GM18873 (cell line): ENCODE results near the gene PLEKHM2.

Source experiments
- ATAC-seq: cut with Tn5 transposase; IDR thresholded peaks from one replicate; pipeline ENCODE4 v1.9.1; 2021; ENCODE audit warnings: mild to moderate bottlenecking, moderate library complexity, moderate number of reproducible peaks; ENCODE audit not compliant: unreplicated experiment, low FRiP score

Gene PLEKHM2

DNA sequence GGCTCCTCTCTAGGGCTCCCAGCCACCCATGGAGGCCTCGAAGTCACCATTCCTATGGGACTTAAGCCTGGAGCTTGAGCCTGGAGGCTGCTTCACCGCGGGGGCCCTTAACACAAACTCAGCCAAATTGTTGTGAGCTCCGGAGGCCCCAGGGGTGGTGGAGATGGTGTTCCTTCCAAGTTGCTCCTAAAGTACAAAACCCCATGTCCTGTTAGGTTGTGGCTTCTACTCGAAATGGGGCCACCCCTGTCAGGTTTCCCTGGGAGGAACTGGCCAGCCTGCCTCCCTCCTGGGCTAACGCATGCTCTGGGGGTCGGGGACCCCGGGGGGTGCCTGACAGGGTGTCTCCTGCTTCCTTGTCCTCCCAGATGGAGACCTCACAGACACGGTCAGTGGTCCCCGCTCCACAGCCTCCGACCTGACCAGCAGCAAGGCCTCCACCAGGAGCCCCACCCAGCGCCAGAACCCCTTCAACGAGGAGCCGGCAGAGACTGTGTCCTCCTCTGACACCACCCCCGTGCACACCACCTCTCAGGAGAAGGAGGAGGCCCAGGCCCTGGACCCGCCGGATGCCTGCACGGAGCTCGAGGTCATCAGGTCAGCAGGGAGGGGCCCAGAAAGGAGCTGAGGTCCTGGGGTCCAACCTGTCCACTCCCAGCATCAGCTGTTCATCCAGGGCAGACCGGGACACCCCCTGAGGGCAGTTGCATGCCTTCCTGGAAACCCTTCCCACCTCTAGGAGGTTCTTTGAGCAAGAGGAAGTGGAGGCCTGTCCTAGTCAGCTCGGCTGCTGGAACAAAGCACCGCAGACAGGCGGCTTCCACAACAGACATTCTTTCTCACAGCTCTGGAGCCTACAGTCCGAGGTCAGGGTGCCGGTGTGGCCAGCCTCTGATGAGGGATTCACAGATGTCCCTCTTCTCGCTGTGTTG lies 41.1 kb downstream of the PLEKHM2 start:
- ATAC-seq, result no peak

DNA sequence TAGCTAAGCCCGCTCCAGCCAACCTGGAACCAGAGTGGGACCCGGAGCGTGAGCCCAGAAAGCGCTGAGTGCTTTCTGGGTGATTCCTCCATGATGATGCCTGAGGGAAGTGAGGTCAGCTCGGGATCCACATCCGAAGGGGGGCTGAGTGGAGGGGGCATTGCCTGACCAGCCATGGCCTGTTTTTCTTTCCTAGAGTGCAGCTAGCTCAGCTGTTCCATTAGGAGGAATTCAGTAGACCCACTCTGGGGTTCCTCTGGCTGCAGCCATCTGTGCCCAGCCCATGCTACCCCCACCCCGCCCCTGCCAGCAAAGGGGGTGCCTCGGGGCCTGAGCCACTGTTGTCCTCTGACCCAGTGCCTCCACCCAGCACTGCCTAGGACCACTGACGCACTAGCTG lies 42.4 kb downstream of the PLEKHM2 start:
- ATAC-seq, result no peak

DNA sequence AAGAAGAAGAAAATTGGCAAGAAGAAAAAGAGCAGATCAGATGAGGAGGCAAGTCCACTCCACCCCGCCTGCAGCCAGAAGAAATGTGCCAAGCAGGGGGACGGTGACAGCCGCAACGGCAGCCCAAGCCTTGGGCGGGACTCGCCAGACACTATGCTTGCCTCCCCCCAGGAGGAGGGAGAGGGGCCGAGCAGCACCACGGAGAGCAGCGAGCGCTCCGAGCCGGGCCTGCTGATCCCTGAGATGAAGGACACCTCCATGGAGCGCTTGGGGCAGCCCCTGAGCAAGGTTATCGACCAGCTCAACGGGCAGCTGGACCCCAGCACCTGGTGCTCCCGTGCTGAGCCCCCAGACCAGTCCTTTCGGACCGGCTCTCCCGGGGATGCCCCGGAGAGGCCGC lies 42.9 kb downstream of the PLEKHM2 start:
- no peak for ATAC-seq

DNA sequence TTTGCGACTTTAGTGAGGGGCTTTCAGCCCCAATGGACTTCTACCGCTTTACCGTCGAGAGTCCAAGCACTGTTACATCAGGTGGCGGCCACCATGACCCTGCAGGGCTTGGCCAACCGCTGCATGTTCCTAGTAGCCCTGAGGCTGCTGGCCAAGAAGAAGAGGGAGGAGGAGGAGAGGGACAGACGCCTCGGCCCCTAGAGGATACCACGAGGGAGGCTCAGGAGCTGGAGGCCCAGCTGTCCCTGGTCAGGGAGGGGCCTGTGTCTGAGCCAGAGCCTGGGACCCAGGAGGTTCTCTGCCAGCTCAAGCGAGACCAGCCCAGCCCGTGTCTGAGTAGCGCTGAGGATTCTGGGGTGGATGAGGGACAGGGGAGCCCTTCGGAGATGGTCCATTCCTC lies 43.3 kb downstream of the PLEKHM2 start:
- no peak for ATAC-seq

DNA sequence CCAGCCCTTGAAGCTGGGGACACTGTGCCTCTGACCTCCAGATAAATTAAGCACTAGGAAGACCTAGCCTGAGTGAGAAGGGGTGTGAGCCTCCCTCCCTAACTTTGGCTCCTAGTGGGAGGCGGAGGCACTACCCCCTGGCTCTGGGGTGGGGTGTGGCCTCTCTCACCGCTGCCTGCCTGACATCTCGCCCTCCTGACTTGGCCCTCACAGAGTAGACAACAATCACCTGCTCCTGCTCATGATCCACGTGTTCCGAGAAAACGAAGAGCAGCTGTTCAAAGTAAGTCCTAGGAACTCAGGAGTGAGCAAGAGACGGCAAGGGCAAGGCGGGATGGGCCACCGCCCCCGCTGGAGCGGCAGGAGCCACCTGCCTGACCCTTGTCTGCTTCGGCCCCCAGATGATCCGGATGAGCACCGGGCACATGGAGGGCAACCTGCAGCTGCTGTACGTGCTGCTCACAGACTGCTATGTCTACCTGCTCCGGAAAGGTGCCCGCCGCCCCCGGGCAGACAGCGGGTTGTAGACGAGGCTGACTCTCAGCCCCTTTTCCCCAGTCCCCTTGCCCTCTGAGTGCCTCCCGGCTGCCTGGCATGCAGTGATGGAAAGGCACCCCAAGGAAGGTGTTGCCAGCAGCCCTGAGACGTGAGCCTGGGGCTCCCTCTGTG lies 43.9 kb downstream of the PLEKHM2 start:
- no peak for ATAC-seq

DNA sequence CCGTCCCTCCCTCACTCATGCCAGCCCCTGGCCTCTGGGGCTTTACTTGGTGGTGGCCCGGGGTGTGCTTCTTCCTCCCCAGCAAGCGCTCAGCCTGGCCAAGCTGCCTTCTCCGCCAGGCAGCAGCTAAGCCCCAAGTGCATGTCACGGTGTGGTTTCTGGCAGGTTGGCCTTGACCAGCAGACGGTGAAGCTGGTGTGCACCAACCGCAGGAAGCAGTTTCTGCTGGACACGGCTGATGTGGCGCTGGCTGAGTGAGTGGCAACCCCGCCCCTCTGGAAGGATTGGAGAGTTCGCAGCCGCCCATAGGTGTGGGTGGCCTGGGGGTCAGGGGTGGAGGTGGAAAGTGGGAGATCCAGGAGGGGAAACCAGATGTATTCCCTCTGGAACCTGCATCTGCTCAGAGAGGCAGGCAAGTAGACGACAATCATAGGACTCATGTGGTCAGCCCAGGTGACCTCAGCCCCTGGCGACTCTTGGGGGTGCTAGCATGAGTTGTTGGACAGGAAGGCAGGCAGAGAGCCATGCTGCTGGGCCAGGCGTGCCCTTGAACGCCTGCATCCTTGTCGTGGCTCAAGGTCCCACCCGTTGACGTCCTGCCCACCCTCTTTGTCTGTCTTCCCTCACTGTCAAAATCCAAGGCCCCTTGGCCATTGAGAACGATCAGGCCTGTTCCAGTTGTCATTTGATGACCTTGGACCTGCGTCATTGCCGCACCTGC lies 45.0 kb downstream of the PLEKHM2 start:
- ATAC-seq, result no peak

DNA sequence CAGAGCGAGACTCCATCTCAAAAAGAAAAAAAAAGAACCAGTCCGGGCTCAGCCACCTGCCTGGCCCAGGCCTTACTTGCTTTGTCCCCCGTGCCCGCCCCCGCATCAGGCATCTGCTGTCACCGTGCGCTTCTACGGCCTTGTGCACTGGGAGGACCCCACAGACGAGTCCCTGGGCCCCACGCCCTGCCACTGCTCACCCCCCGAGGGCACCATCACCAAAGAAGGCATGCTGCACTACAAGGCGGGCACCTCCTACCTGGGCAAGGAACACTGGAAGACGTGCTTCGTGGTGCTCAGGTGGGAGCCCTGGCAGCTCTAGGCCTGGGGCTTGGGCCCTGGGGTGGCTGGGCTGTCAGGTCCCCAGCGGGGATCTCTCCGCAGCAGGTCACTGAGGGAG lies 46.3 kb downstream of the PLEKHM2 start:
- no peak for ATAC-seq

DNA sequence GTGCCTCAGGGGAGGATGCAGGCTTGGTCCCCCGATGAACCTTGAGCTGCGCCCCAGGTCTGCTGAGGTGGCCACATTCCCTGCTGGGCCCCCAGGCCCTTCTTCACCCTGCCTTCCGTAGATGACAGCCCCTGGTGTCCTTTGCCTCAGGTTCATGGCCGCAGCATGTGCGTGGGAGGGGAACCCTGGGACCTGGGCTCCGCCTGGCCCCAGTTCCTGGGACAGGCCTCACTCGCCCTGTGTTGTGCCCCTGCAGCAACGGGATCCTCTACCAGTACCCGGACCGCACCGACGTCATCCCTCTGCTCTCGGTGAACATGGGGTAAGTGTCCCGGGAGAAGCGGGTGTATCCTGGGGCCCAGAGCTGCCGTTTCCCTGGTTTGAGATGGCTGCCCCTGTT lies 46.8 kb downstream of the PLEKHM2 start:
- no peak for ATAC-seq

DNA sequence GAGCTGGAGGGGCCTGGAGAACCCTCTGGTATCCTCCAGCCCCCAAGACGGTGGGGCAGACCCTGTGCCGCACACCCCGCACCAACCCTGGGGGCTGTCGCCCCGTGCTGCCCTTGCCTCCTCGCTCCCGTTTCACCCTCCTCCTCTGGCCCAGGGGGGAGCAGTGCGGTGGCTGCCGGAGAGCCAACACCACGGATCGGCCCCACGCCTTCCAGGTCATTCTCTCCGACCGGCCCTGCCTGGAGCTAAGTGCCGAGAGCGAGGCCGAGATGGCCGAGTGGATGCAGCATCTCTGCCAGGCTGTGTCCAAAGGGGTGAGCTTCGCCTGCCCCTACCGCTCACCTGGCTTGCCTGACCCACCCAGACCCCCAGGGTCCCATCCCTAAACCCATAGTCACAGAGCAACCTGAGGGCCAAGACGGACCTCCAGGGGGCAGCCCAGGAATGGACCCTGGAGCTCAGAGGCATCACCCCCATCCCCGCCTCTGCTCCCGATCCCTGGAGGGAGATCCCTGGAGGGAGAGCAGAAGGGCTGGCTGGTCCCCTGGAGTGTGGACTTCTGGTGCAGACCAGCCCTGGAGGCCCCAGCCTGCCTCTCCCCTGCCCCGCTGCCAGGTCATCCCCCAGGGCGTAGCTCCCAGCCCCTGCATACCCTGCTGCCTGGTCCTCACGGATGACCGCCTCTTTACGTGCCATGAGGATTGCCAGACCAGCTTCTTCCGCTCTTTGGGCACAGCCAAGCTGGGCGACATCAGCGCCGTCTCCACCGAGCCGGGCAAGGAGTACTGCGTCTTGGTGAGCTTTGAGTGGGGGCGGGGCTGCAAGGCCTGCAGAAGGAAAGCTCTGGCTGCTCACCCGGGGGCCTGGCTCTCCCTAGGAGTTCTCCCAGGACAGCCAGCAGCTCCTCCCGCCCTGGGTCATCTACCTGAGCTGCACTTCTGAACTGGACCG lies 47.9 kb downstream of the PLEKHM2 start:
- no peak for ATAC-seq

DNA sequence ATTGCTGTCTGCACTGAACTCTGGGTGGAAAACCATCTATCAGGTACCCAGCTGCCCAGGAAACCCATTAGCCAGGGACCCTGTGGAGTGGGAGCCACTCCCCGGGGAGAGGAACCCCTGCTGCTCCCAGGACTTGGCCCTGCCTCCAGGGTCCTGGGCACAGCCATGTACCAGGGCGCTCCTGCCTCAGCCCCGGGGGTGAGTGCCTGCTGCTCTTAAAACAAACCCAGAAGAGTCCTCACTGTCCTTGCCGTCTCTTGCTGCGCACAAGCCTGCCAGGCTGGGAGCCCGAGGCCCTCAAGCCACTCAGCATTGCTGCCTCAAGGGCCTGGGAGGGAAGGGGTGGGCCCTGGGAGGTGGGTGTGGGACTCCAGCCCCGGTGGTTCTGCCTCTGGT lies 48.6 kb downstream of the PLEKHM2 start:
- no peak for ATAC-seq

DNA sequence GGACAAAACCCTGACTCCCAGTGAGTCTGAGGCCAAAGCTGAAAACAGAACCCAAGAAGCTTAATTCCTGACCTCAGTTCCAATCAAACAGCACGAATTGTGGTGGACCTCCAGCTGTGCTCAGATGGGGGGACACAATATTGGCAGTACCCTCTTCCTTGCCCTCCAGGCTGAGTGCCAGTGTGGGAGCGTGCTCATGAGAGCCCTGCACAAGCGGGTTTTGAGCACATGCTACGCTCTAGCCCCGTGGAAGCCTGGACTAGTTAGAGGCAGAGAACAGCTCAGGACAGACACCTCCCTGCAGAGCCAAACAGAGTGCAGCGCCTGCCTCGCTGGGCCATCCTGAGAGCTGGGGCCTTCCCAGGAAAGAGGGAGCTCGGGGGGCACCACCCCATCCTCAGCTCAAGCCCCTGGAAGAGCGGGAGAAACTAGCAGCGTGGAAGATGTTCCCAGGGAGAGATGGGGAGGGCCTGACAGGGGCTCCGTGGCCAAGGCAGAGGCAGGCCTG lies 49.2 kb downstream of the PLEKHM2 start:
- ATAC-seq, result no peak

DNA sequence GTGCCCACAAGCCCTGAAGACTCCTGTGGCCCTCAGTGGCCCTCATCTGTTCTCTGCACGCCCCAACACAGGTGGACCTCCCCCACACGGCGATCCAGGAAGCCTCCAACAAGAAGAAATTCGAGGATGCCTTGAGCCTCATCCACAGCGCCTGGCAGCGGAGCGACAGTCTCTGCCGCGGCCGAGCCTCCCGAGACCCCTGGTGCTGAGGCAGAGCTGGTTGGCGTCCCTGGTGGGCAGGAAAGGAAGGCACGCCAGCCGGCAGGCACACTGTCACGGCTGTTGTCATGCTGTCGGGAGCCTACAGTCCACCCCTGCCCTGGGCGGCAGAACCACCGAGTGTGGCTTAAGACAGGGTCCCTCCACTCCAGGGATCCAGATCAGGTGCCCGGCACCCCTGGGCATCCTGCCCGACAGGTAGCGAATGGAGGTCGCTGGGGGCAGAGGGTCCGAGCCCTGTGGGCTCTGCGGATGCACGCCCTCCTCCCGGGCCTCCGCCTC lies 49.7 kb downstream of the PLEKHM2 start:
- no peak for ATAC-seq

DNA sequence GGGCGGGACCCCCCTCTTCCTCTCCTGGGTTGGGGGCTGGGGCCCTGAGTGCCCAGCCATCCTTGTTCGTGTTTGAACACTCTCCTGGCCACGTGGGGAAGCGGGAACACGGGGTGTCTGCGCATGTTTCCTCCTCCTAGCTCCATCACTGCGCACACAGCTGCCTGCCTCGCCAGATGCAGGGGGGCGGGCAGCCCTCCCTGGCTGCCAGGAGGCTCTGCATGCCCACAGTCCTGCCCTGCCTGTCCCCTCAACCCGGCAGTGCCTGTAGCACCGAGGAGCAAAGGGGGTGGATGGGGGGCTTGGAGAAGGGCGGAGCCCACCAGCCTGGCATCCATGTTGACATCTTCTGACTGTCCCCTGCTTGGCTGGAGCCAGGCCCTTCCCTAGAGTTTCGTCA lies 50.2 kb downstream of the PLEKHM2 start:
- ATAC-seq, result no peak

DNA sequence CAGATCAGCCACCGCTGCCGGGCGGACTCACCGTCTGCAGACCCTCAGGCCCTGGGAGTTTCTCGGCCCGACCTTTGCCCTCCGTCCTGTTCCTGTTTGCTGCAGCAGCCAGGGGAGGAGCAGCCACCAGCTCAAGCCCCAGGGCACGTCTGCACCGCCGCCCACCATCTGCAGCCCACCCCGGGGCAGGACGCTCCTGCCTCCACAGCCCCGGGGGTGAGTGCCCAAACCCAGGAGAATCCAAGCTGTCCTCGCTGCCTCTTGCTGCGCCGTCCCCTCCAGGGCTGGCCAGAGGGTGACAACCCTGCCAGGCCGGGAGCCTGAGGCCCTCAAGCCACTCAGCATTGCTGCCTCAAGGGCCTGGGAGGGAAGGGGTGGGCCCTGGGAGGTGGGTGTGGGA lies 50.8 kb downstream of the PLEKHM2 start:
- no peak for ATAC-seq

DNA sequence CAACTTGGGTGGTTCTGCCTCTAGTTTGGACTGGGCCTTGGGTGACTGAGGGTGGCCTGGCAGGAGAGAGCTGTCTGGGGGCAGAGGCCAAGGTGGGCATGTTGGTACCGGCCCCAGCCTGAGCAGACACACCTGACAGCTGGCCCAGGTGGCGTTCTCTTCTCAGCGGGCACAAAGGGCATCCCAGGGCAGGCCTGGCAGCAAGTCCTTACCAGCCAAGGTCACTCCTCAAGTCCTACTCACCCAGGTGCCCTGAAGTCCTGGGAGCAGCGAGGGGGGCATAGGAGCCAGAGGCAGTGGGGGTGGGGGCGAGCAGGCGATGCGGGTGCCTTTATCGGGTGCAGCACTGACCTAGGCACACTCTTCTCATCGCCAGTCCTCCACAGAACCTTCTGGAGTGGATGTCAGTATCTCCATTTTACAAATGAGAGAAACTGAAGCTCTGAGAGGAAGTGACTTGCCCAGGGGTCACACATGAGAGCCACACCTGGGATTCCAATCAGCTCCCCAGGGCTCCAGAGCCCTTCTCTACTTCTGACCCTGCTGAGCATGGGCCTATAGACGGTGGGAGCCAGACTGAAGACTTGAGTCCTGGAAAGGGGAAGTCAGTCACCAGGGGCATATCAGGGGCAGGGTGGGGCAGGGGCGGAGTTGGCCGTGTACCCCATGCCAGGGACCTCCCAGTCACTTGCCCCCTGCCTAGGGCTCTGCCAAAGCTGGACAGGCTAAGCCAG lies 51.4 kb downstream of the PLEKHM2 start:
- ATAC-seq, result no peak

DNA sequence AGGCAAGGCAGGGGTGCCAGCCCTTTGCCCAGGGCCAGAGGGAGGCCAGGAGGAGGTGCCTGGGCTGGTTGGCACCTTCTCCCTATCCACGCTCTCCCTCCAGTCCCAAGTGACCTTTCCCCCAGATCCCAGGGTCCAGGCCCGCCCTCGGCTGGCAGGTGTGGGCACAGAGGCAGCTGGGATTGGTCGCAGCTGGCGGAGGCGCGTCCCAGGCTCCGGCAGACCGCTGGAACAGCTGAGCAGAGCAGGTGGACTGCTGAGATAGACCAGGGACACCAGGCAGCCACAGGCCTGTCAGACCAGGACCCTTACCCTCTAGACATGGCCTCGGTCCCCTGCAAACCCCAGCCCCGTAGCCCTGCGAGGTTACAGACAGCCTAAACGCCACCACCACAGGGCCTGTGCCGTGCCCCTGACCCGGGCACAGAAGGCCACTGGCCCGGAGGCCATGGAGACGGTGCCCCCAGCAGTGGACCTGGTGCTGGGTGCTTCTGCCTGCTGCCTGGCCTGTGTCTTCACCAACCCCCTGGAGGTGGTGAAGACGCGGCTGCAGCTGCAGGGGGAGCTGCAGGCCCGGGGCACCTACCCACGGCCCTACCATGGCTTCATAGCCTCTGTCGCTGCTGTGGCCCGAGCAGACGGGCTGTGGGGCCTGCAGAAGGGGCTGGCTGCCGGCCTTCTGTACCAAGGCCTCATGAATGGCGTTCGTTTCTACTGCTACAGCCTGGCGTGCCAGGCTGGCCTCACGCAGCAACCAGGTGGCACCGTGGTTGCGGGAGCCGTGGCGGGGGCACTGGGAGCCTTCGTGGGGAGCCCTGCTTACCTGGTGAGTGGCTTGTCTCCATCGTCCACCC lies 52.1 kb downstream of the PLEKHM2 start, which contains the start of gene SLC25A34:
SLC25A34 (plus strand) TSS at position 221 of the 854 bp plus-strand sequence; CDS start at position 449, 228 bp downstream.
- no peak for ATAC-seq

DNA sequence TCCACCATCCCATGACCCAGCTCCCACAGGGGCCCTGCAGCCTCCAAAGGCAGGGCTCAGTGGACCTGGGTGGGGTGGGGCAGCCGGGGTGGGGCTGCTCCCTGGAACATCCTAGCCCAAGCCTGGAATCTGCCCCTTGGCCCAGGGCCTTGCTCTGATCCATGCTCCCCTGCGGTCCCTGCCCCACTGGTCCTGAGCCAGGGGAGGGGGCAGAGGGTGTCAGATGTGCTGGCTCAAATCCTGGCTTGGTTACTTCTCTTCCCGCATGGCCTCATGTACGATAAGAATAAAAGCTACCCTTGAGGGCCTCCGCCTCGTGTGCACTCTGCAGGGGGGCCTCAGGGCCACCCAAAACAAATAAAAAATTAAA lies 52.8 kb downstream of the PLEKHM2 start:
- no peak for ATAC-seq
